HepG2 (cell line): ENCODE data around the gene EIF4G1. TPM values are rescaled to one million over a fixed set of nuclear protein-coding genes. Genes with fewer than 3 reads are reported as not detected.

Experiments
- AKAP8 ChIP-seq: sonication (generic); formaldehyde crosslinking; IDR thresholded peaks from 2 replicates; pipeline ENCODE4 v1.5.1; 2020; ENCODE audit warnings: mild to moderate bottlenecking, missing genetic modification reagents
- BRCA1 ChIP-seq: sonication (generic); formaldehyde crosslinking; IDR thresholded peaks from 2 replicates; pipeline ENCODE4 v1.4.0; 2020; ENCODE audit warnings: missing genetic modification reagents
- CHCHD3 ChIP-seq: sonication (generic); formaldehyde crosslinking; IDR thresholded peaks from 2 replicates; pipeline ENCODE4 v1.8.0; 2022; ENCODE audit warnings: mild to moderate bottlenecking, missing genetic modification reagents, moderate library complexity
- GRHL1 ChIP-seq: sonication (generic); formaldehyde crosslinking; conservative IDR thresholded peaks from 2 replicates; pipeline ENCODE4 v1.8.0; 2022; ENCODE audit warnings: missing genetic modification reagents
- ISX ChIP-seq: sonication (generic); formaldehyde crosslinking; conservative IDR thresholded peaks from 2 replicates; pipeline ENCODE4 v1.5.0; 2020; ENCODE audit warnings: missing genetic modification reagents
- JUND ChIP-seq: sonication (generic); formaldehyde crosslinking; IDR thresholded peaks from 2 replicates; pipeline ENCODE4 v1.8.0; 2022; ENCODE audit warnings: mild to moderate bottlenecking, missing genetic modification reagents
- MEIS1 ChIP-seq: sonication (generic); formaldehyde crosslinking; IDR thresholded peaks from 2 replicates; pipeline ENCODE4 v1.9.0; 2021; ENCODE audit warnings: mild to moderate bottlenecking, missing genetic modification reagents, moderate library complexity, borderline replicate concordance
- MTF1 ChIP-seq: sonication (generic); formaldehyde crosslinking; IDR thresholded peaks from 2 replicates; pipeline ENCODE4 v1.5.0; 2020; ENCODE audit warnings: missing genetic modification reagents
- RAD51 ChIP-seq: fragments of 450-650 bp; IDR thresholded peaks from 2 replicates; pipeline ENCODE4 v1.6.1; 2016; ENCODE audit warnings: borderline replicate concordance
- RELA ChIP-seq: sonication (generic); formaldehyde crosslinking; IDR thresholded peaks from 2 replicates; pipeline ENCODE4 v1.4.0; 2020; ENCODE audit warnings: missing genetic modification reagents
- RNF219 ChIP-seq: sonication (generic); formaldehyde crosslinking; IDR thresholded peaks from 2 replicates; pipeline ENCODE4 v1.5.0; 2020; ENCODE audit warnings: mild to moderate bottlenecking, missing genetic modification reagents
- SALL2 ChIP-seq: sonication (generic); formaldehyde crosslinking; IDR thresholded peaks from 2 replicates; pipeline ENCODE4 v1.8.1; 2023; ENCODE audit warnings: mild to moderate bottlenecking, missing genetic modification reagents, inconsistent platforms
- SMC3 ChIP-seq: IDR thresholded peaks from 2 replicates; pipeline ENCODE4 v1.6.1; 2011; ENCODE audit warnings: low read length, improper control_type of control experiment
- SOX13 ChIP-seq, 3 experiments: fragments of 450-650 bp in 1 of 3; sonication (generic) in 1 of 3; formaldehyde crosslinking in 1 of 3; IDR thresholded peaks in 2 of 3; conservative IDR thresholded peaks in 1 of 3; 2 replicates each; pipeline versions ENCODE4 v1.5.0 to v1.6.1; 2016 to 2020; ENCODE audit warnings: antibody characterized with exemption in 1 of 3, mild to moderate bottlenecking in 1 of 3, missing compliant biosample characterization in 1 of 3, missing genetic modification reagents in 1 of 3, moderate library complexity in 1 of 3
- TMF1 ChIP-seq: sonication (generic); formaldehyde crosslinking; IDR thresholded peaks from 2 replicates; pipeline ENCODE4 v1.8.1; 2022; ENCODE audit warnings: low read depth, missing genetic modification reagents
- TSC22D2 ChIP-seq: sonication (generic); formaldehyde crosslinking; IDR thresholded peaks from 2 replicates; pipeline ENCODE4 v1.5.1; 2020; ENCODE audit warnings: missing genetic modification reagents, mild to moderate bottlenecking, borderline replicate concordance
- ZBTB8A ChIP-seq: sonication (generic); formaldehyde crosslinking; IDR thresholded peaks from 2 replicates; pipeline ENCODE4 v1.4.0; 2020; ENCODE audit warnings: mild to moderate bottlenecking, low read depth, missing genetic modification reagents, borderline replicate concordance
- ZC3H4 ChIP-seq: sonication (generic); formaldehyde crosslinking; IDR thresholded peaks from 2 replicates; pipeline ENCODE4 v1.4.0; 2020; ENCODE audit warnings: missing genetic modification reagents, borderline replicate concordance
- ZNF205 ChIP-seq: IDR thresholded peaks from 2 replicates; pipeline ENCODE4 v1.6.1; 2018; ENCODE audit warnings: missing biosample characterization, missing genetic modification reagents
- ZNF414 ChIP-seq: sonication (generic); formaldehyde crosslinking; IDR thresholded peaks from 2 replicates; pipeline ENCODE4 v1.5.0; 2020; ENCODE audit warnings: missing genetic modification reagents
- ZNF574 ChIP-seq: sonication (generic); formaldehyde crosslinking; IDR thresholded peaks from 2 replicates; pipeline ENCODE4 v1.4.0; 2020; ENCODE audit warnings: missing genetic modification reagents
- ZNF629 ChIP-seq: sonication (generic); formaldehyde crosslinking; conservative IDR thresholded peaks from 2 replicates; pipeline ENCODE4 v1.5.0; 2020; ENCODE audit warnings: missing genetic modification reagents
- ZNF891 ChIP-seq: sonication (generic); formaldehyde crosslinking; IDR thresholded peaks from 2 replicates; pipeline ENCODE4 v1.5.0; 2020; ENCODE audit warnings: mild to moderate bottlenecking, missing genetic modification reagents
- polyA plus RNA-seq, 8 experiments: library from polyadenylated mRNA; depleted of rRNA in 3 of 8; stranded (reverse) in 7 of 8; unstranded in 1 of 8; fragments of >200 nt; fragmentation: Illumina TruSeq in 4 of 8; extraction: Trizol in 4 of 8; gene quantifications; 2 replicates each; pipeline versions ENCODE4 v1.2.1 to v1.2.3, GENCODE V29; 2011 to 2016; ENCODE audit warnings: low read depth in 4 of 8, missing spikeins in 1 of 8, mixed read lengths in 1 of 8; ENCODE audit not compliant: insufficient read depth in 1 of 8
- total RNA-seq, 5 experiments: library from RNA; depleted of rRNA; stranded (reverse); fragments of >200 nt; fragmentation: Illumina TruSeq; extraction: Trizol; gene quantifications; 2 replicates each; pipeline ENCODE4 v1.2.3, GENCODE V29; 2016; ENCODE audit warnings: low read depth in 1 of 5

EIF4G1 gene
- total and polyA plus RNA-seq, 2 of the 13 experiments (the other 11 are each of a cell fraction or from before 2014, with no cell fraction given), result 208 to 213 TPM

- TF ChIP-seq CHCHD3 (CRISPR knock-in tag) (0 out of 2 replicates have a peak, but pooled peaks have one; percentile 51), RELA (no peak), RAD51 (no peak), MEIS1 (CRISPR knock-in tag) (no peak), SOX13 (IDR thresholded peaks at IDR 0.05) (no peak), SOX13 (CRISPR knock-in tag; conservative IDR thresholded peaks at IDR 0.05 in 1 of 2, IDR thresholded peaks at IDR 0.05 in 1 of 2) (no peak), SMC3 (no peak), ZC3H4 (no peak), ZNF574 (no peak), AKAP8 (CRISPR knock-in tag) (no peak), ZNF205 (CRISPR knock-in tag) (no peak), ZNF891 (CRISPR knock-in tag) (peak; percentile 81), MTF1 (CRISPR knock-in tag) (0 out of 2 replicates have a peak, but pooled peaks have one; percentile 32), TMF1 (CRISPR knock-in tag) (peak; percentile 77; the same call in 1 of the 2 replicates), ISX (CRISPR knock-in tag) (no peak), ZNF414 (CRISPR knock-in tag) (no peak), GRHL1 (CRISPR knock-in tag) (no peak), ZNF629 (CRISPR knock-in tag) (no peak), RNF219 (CRISPR knock-in tag) (no peak), ZBTB8A (CRISPR knock-in tag) (no peak), SALL2 (CRISPR knock-in tag) (no peak; the same call in 1 of the 2 replicates), JUND (no peak), BRCA1 (no peak), TSC22D2 (no peak)
These were observed 515 bp downstream of the EIF4G1 start (continued) for GRCh38 chr3:184314700-184315542.
